ENCODE data around the gene EEFSEC. TPM values are rescaled to one million over a fixed set of nuclear protein-coding genes. Genes with fewer than 3 reads are reported as not detected.
A peak's percentile ranks its signal among the peaks of the same experiment; 100 is the strongest.

Gene EEFSEC
- total RNA-seq, result 10 to 100 TPM; 17.3 to 18.5 (median 17.9) TPM
- polyA plus RNA-seq, result 10 to 100 TPM; 22.5 to 31.4 TPM
- 17.9 reads per million, percentile 48 among the genes with 10 or more reads in this experiment for total RNA-seq

- H3K27me3 Mint-ChIP-seq, result no peaks in the 10 kb centered on the region
- peaks cover 16 to 59% (median 47%) of the 10 kb centered on the region in 7 donors for H3K4me1 Mint-ChIP-seq
- Histone ChIP-seq H3K27ac (ENCODE audit: low read depth, low read length) (peak within 1 kb of the TSS; percentile 77), H3K27me3 (ENCODE audit: control insufficient read depth in 2 of 2, insufficient read depth in 2 of 2, low read length in 2 of 2) (no peaks in the 10 kb centered on the region), H3K36me3 (ENCODE audit: control insufficient read depth in 2 of 3, insufficient read depth in 3 of 3, low read length in 3 of 3) (peaks cover 0 to 3% (median 0%) of the 10 kb centered on the region in 3 experiments), H3K4me1 (ENCODE audit: control insufficient read depth in 2 of 2, insufficient read depth in 2 of 2, low read length in 2 of 2) (peaks cover 13% of the 10 kb centered on the region in 2 donors), H3K4me3 (ENCODE audit: low read length) (peak within 1 kb of the TSS; percentile 79), H3K9me3 (ENCODE audit: control insufficient read depth in 2 of 3, low read length in 3 of 3) (no peaks in the 10 kb centered on the region)
- DNase-seq (peak; percentile 75 to 93 (median 82)), ATAC-seq (peak; percentile 95)
- H3K36me3 Mint-ChIP-seq, result peaks cover 11 to 24% (median 22%) of the 10 kb centered on the region in 5 donors
- H3K27ac Mint-ChIP-seq, result peak within 1 kb of the TSS; percentile 85 to 98 (median 95)
- intact Hi-C loops (cut with micrococcal nuclease), result loop anchor here (1.0 to 10.0 kb wide), 8 partner anchors 30 to 1739 kb away; partner anchors contain the start of genes RUVBL1 (in 2 of the 2), SEC61A1 (in 2 of the 2), TMCC1 (in 2 of the 2) and ACAD9 (in 1 of the 2)
- ChIA-PET POLR2A (interaction anchor here (0.6 to 2.6 kb wide), 9 partner anchors 30 to 1096 kb away, joined by 3 to 42 read pairs (median 3); partner anchors contain the start of genes COPG1 and RUVBL1), CTCF (interaction anchor here (1.2 to 1.8 kb wide), 2 partner anchors 30 to 165 kb away, joined by 3 to 7 read pairs; partner anchors contain the start of gene RUVBL1)
- peaks cover 0 to 5% (median 0%) of the 10 kb centered on the region in 11 donors for H3K9me3 Mint-ChIP-seq
- peak within 1 kb of the TSS; percentile 84 to 98 (median 94) for H3K4me3 Mint-ChIP-seq
Observed at GRCh38 chr3:128153156-128154041, at the start of gene EEFSEC. Gene EEFSEC (plus strand): TSS chr3:128153481. CDS start chr3:128153508, 27 bp downstream.

- CTCF ChIA-PET, result no interaction called here
- H3K36me3 ChIP-seq (ENCODE audit: control insufficient read depth in 2 of 3, insufficient read depth in 3 of 3, low read length in 3 of 3), result peaks cover 10 to 50% (median 11%) of the 10 kb centered on the region in 3 experiments
Observed at GRCh38 chr3:128107834-128108233, 45.4 kb upstream of the EEFSEC start.

GRCh38 chr3:128111147-128111546 is 42.1 kb upstream of the EEFSEC start:
- peak overlapping the region in 6 of 9 donors; percentile 67 to 95 (median 84) for H3K27ac Mint-ChIP-seq
- Histone ChIP-seq H3K27ac (ENCODE audit: low read depth, low read length) (no peak overlapping the region), H3K9me3 (ENCODE audit: control insufficient read depth in 2 of 3, low read length in 3 of 3) (no peaks in the 10 kb centered on the region), H3K36me3 (ENCODE audit: control insufficient read depth in 2 of 3, insufficient read depth in 3 of 3, low read length in 3 of 3) (peaks cover 0 to 42% (median 0%) of the 10 kb centered on the region in 3 experiments), H3K27me3 (ENCODE audit: control insufficient read depth in 2 of 2, insufficient read depth in 2 of 2, low read length in 2 of 2) (no peaks in the 10 kb centered on the region), H3K4me1 (ENCODE audit: control insufficient read depth in 2 of 2, insufficient read depth in 2 of 2, low read length in 2 of 2) (peaks cover 14 to 27% of the 10 kb centered on the region in 2 donors), H3K4me3 (ENCODE audit: low read length) (no peak overlapping the region)
- ChIA-PET POLR2A (interaction anchor here (0.6 kb wide), 1 partner anchor 1276 kb away, joined by 3 read pairs; no protein-coding TSS in a partner anchor), CTCF (interaction anchor here (0.9 to 1.0 kb wide), 2 partner anchors 13 to 22 kb away, joined by 3 to 4 read pairs; partner anchors contain the start of gene RUVBL1)
- intact Hi-C loops (cut with micrococcal nuclease), result no loop called here
- ATAC-seq (no peak), DNase-seq (no peak)
- peak overlapping the region in 1 of 10 donors; percentile 6 for H3K4me3 Mint-ChIP-seq
- peaks cover 20 to 41% (median 34%) of the 10 kb centered on the region in 7 donors for H3K4me1 Mint-ChIP-seq
- no peaks in the 10 kb centered on the region for H3K9me3 Mint-ChIP-seq
- no peaks in the 10 kb centered on the region for H3K27me3 Mint-ChIP-seq
- H3K36me3 Mint-ChIP-seq, result peaks cover 19 to 45% (median 37%) of the 10 kb centered on the region in 5 donors

More at GRCh38 chr3:128107834-128108233, 45.4 kb upstream of the EEFSEC start:
- Histone ChIP-seq H3K27me3 (ENCODE audit: control insufficient read depth in 2 of 2, insufficient read depth in 2 of 2, low read length in 2 of 2) (no peaks in the 10 kb centered on the region), H3K4me3 (ENCODE audit: low read length) (no peak overlapping the region), H3K27ac (ENCODE audit: low read depth, low read length) (no peak overlapping the region), H3K4me1 (ENCODE audit: control insufficient read depth in 2 of 2, insufficient read depth in 2 of 2, low read length in 2 of 2) (peaks cover 10 to 11% of the 10 kb centered on the region in 2 donors), H3K9me3 (ENCODE audit: control insufficient read depth in 2 of 3, low read length in 3 of 3) (no peaks in the 10 kb centered on the region)
- DNase-seq (no peak), ATAC-seq (no peak)
- intact Hi-C loops (cut with micrococcal nuclease), result no loop called here
- peaks cover 10 to 20% (median 14%) of the 10 kb centered on the region in 7 donors for H3K4me1 Mint-ChIP-seq
- no peak overlapping the region for H3K4me3 Mint-ChIP-seq
- peaks cover 11 to 40% (median 23%) of the 10 kb centered on the region in 5 donors for H3K36me3 Mint-ChIP-seq
- H3K27ac Mint-ChIP-seq, result no peak overlapping the region
- no peaks in the 10 kb centered on the region for H3K27me3 Mint-ChIP-seq
- POLR2A ChIA-PET, result no interaction called here
- H3K9me3 Mint-ChIP-seq, result no peaks in the 10 kb centered on the region

GRCh38 chr3:128112357-128112968 is 40.8 kb upstream of the EEFSEC start:
- intact Hi-C loops (cut with micrococcal nuclease), result loop anchor here (1.0 kb wide), 1 partner anchor 11 kb away; the partner anchor contains the start of gene RUVBL1 (in 2 of the 2)
- ATAC-seq, result peak; percentile 85
- Mint-ChIP-seq H3K4me3 (peak overlapping the region in 7 of 10 donors; percentile 24 to 67 (median 55)), H3K27ac (peak overlapping the region; percentile 52 to 95 (median 83)), H3K9me3 (no peaks in the 10 kb centered on the region), H3K27me3 (no peaks in the 10 kb centered on the region), H3K4me1 (peaks cover 19 to 46% (median 40%) of the 10 kb centered on the region in 7 donors), H3K36me3 (peaks cover 19 to 46% (median 37%) of the 10 kb centered on the region in 5 donors)
- no peak overlapping the region for H3K4me3 ChIP-seq (ENCODE audit: low read length)
- no peaks in the 10 kb centered on the region for H3K9me3 ChIP-seq (ENCODE audit: control insufficient read depth in 2 of 3, low read length in 3 of 3)
- ChIA-PET CTCF (interaction anchor here (0.9 to 1.6 kb wide), 2 partner anchors 17 to 210 kb away, joined by 4 to 5 read pairs; no protein-coding TSS in a partner anchor), POLR2A (interaction anchor here (3.3 kb wide), 1 partner anchor 11 kb away, joined by 14 read pairs; the partner anchor contains the start of gene RUVBL1)
- peaks cover 14 to 27% of the 10 kb centered on the region in 2 donors for H3K4me1 ChIP-seq (ENCODE audit: control insufficient read depth in 2 of 2, insufficient read depth in 2 of 2, low read length in 2 of 2)
- H3K27ac ChIP-seq (ENCODE audit: low read depth, low read length), result peak overlapping the region; percentile 56
- DNase-seq, result peak in 7 of 9 donors; percentile 19 to 52 (median 31)
- H3K36me3 ChIP-seq (ENCODE audit: control insufficient read depth in 2 of 3, insufficient read depth in 3 of 3, low read length in 3 of 3), result peaks cover 0 to 45% (median 0%) of the 10 kb centered on the region in 3 experiments
- no peaks in the 10 kb centered on the region for H3K27me3 ChIP-seq (ENCODE audit: control insufficient read depth in 2 of 2, insufficient read depth in 2 of 2, low read length in 2 of 2)

GRCh38 chr3:128113817-128114794 is 39.2 kb upstream of the EEFSEC start:
- CTCF ChIA-PET, result no interaction called here
- peaks cover 0 to 46% (median 0%) of the 10 kb centered on the region in 3 experiments for H3K36me3 ChIP-seq (ENCODE audit: control insufficient read depth in 2 of 3, insufficient read depth in 3 of 3, low read length in 3 of 3)
- DNase-seq (no peak), ATAC-seq (peak; percentile 34)
- peak overlapping the region in 6 of 9 donors; percentile 17 to 87 (median 34) for H3K27ac Mint-ChIP-seq
- H3K4me1 ChIP-seq (ENCODE audit: control insufficient read depth in 2 of 2, insufficient read depth in 2 of 2, low read length in 2 of 2), result peaks cover 14 to 27% of the 10 kb centered on the region in 2 donors
- POLR2A ChIA-PET, result interaction anchor here (3.3 kb wide), 1 partner anchor 10 kb away, joined by 14 read pairs; the partner anchor contains the start of gene RUVBL1
- no peaks in the 10 kb centered on the region for H3K9me3 ChIP-seq (ENCODE audit: control insufficient read depth in 2 of 3, low read length in 3 of 3)
- H3K27ac ChIP-seq (ENCODE audit: low read depth, low read length), result no peak overlapping the region
- H3K27me3 Mint-ChIP-seq, result no peaks in the 10 kb centered on the region
- peak overlapping the region; percentile 1 for H3K4me3 ChIP-seq (ENCODE audit: low read length)
- peak overlapping the region in 5 of 10 donors; percentile 14 to 53 (median 29) for H3K4me3 Mint-ChIP-seq
- intact Hi-C loops (cut with micrococcal nuclease), result no loop called here
- H3K36me3 Mint-ChIP-seq, result peaks cover 19 to 59% (median 45%) of the 10 kb centered on the region in 5 donors
- H3K4me1 Mint-ChIP-seq, result peaks cover 19 to 55% (median 47%) of the 10 kb centered on the region in 7 donors
- H3K27me3 ChIP-seq (ENCODE audit: control insufficient read depth in 2 of 2, insufficient read depth in 2 of 2, low read length in 2 of 2), result no peaks in the 10 kb centered on the region
- H3K9me3 Mint-ChIP-seq, result no peaks in the 10 kb centered on the region
